Globus pallidus (tissue), 1 donor: ENCODE measurements around the gene TNFSF13.

Experiments
- DNase-seq: peaks from one replicate; pipeline ENCODE4 v3.0.0-alpha.2; 2015; ENCODE audit warnings: low spot score

Gene TNFSF13, protein sequence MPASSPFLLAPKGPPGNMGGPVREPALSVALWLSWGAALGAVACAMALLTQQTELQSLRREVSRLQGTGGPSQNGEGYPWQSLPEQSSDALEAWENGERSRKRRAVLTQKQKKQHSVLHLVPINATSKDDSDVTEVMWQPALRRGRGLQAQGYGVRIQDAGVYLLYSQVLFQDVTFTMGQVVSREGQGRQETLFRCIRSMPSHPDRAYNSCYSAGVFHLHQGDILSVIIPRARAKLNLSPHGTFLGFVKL

DNA sequence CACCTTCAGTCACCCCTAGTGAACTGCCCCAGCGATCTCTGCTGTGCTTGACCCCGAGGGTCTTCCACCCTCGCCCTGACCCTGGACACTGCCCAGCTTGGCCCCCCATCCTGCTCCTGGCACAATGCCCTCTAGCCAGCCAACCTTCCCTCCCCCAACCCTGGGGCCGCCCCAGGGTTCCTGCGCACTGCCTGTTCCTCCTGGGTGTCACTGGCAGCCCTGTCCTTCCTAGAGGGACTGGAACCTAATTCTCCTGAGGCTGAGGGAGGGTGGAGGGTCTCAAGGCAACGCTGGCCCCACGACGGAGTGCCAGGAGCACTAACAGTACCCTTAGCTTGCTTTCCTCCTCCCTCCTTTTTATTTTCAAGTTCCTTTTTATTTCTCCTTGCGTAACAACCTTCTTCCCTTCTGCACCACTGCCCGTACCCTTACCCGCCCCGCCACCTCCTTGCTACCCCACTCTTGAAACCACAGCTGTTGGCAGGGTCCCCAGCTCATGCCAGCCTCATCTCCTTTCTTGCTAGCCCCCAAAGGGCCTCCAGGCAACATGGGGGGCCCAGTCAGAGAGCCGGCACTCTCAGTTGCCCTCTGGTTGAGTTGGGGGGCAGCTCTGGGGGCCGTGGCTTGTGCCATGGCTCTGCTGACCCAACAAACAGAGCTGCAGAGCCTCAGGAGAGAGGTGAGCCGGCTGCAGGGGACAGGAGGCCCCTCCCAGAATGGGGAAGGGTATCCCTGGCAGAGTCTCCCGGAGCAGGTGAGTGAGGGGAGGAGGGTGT is at the start of gene TNFSF13:
TSS of gene TNFSF13 (plus strand) at position 207 of the 776 bp plus-strand sequence. CDS start at position 497, 290 bp downstream.
- DNase-seq = peak; percentile 52

DNA sequence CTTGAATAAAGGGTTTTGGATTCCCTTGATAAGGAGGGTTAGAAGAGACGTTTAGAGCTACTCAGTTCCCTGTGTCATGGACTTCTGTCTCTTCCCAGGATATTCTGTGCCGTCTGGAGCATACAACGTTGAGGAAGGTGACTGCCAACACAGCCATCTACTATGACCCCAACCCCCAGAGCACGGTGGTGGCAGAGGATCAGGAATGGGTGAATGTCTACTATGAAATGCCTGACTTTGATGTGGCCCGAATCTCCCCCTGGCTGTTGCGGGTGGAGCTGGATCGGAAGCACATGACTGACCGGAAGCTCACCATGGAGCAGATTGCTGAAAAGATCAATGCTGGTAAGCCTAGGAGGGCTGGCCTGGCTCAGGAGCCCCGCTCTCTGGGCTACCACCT is 49.7 kb upstream of the TNFSF13 start:
- DNase-seq = no peak

DNA sequence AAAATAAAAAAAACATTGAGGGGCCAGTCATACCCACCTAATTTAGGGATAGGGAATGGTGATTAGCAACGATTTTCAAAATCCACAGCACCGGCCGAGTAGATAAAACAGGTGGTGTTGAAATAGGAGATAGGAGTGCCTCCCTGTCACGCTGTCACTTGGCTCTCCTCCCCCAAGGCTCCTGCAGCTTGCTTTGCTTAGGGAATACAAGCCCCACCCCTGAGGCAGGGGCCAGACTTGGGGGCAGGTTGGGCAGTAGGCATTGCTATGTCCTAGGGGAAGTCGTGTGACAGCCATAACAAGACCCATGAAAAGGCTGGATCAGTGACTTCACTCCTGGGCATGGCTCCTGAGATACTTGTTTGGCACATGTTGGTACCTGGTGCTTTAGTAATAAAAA is 48.6 kb upstream of the TNFSF13 start:
- DNase-seq = no peak

DNA sequence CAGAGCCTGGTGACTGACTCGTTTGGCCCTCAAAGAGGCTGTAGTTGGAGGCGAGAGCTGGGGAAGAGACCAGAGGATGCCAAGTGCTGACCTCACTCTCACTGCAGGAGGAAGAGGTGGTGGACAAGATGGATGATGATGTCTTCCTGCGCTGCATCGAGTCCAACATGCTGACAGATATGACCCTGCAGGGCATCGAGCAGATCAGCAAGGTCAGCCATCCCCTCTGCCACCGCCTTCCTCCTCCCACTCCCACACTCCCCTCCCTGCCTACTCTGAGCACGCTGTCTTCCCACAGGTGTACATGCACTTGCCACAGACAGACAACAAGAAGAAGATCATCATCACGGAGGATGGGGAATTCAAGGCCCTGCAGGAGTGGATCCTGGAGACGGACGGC is 47.4 kb upstream of the TNFSF13 start:
- DNase-seq = no peak

DNA sequence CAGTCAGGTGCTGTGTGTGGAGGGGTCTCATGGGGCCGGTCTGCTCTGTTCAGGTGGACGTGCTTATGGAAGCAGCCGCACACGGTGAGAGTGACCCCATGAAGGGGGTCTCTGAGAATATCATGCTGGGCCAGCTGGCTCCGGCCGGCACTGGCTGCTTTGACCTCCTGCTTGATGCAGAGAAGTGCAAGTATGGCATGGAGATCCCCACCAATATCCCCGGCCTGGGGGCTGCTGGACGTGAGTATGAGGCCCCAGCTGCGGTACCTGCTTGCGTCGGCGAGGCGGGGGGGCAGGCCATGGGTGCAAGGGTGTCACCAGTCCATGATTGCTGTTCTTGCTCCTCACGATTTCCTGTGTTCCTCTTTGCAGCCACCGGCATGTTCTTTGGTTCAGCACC is 46.4 kb upstream of the TNFSF13 start:
- DNase-seq = no peak

DNA sequence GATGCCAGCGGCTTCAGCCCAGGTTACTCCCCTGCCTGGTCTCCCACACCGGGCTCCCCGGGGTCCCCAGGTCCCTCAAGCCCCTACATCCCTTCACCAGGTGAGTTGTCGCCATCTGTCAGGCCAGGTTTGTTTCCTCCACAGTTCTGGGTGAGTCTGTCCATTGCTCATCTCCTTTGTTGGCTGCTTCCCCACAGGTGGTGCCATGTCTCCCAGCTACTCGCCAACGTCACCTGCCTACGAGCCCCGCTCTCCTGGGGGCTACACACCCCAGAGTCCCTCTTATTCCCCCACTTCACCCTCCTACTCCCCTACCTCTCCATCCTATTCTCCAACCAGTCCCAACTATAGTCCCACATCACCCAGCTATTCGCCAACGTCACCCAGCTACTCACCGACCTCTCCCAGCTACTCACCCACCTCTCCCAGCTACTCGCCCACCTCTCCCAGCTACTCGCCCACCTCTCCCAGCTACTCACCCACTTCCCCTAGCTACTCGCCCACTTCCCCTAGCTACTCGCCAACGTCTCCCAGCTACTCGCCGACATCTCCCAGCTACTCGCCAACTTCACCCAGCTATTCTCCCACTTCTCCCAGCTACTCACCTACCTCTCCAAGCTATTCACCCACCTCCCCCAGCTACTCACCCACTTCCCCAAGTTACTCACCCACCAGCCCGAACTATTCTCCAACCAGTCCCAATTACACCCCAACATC is 45.6 kb upstream of the TNFSF13 start:
- DNase-seq = no peak

DNA sequence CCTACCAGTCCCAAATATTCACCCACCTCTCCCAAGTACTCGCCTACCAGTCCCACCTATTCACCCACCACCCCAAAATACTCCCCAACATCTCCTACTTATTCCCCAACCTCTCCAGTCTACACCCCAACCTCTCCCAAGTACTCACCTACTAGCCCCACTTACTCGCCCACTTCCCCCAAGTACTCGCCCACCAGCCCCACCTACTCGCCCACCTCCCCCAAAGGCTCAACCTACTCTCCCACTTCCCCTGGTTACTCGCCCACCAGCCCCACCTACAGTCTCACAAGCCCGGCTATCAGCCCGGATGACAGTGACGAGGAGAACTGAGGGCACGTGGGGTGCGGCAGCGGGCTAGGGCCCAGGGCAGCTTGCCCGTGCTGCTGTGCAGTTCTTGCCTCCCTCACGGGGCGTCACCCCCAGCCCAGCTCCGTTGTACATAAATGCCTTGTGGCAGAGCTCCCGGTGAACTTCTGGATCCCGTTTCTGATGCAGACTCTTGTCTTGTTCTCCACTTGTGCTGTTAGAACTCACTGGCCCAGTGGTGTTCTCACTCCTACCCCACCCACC is 44.6 kb upstream of the TNFSF13 start:
- no peak for DNase-seq

DNA sequence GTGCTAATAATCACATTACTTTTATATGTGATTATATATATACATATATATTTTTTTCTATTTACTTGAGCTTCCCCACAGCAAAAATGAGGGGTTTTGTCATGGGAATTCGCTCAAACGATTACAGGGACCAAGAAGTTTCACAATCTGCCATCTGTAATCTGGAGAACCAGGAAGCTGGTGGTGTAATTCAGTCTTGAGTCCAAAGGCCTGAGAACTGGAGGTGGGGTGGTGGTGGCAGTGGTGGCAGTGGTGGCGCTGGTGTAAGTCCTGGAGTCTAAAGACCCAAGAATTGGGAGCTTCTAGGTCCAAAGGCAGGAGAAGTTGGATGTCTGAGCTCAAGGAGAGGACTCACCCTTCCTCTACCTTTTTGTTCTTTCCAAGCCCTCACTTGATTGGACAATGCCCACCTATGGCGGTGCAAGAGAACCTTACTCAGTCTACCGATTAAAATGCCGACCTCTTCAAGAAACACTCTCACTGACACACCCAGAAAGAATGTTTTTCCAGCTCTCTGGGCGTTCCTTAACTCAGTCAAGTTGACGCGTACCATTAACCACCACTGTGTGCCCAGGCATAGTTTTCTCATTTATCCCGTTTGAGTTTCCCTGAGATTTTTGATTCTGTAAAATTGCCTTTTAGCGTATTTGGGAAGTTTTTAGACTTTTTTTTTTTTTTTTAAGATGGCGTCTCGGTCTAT is 42.5 kb upstream of the TNFSF13 start:
- no peak for DNase-seq

DNA sequence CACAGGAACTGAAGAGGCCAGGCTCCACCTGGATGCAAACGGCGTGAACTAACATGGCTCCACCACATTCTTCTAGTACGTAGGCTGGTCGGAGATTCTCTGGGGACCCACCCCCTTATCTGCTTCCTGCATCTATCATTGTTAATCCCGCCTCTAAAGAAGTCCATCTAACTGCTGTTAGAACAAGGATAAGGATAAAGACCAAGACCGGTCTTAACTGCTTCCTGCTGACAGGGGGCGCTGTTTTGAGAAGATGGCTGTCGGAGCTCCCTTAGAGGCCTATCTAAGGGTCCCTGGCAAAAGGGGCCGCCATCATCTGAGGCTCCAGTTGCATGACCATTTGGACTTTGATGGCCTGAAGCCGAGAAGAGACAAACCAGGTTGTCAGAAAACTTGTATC is 35.5 kb upstream of the TNFSF13 start:
- no peak for DNase-seq

DNA sequence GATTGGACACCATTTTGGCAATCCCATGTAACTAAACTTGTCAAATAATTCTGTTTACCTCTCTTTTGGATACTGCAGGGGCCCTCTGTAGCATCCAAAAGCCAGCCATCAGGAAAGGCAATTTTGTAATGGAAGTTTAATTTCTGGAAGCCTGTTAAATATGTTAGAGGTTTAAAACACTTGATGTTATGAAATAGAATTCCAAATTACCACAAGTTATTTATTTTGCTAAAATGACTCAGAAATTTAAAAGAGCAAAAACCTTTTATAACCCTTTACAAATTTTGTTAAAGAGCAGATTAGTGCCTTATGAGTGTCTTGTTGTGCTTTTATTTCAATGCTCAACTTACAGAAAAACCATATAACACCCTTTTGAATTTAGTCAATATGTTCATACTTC is 29.7 kb upstream of the TNFSF13 start:
- no peak for DNase-seq

DNA sequence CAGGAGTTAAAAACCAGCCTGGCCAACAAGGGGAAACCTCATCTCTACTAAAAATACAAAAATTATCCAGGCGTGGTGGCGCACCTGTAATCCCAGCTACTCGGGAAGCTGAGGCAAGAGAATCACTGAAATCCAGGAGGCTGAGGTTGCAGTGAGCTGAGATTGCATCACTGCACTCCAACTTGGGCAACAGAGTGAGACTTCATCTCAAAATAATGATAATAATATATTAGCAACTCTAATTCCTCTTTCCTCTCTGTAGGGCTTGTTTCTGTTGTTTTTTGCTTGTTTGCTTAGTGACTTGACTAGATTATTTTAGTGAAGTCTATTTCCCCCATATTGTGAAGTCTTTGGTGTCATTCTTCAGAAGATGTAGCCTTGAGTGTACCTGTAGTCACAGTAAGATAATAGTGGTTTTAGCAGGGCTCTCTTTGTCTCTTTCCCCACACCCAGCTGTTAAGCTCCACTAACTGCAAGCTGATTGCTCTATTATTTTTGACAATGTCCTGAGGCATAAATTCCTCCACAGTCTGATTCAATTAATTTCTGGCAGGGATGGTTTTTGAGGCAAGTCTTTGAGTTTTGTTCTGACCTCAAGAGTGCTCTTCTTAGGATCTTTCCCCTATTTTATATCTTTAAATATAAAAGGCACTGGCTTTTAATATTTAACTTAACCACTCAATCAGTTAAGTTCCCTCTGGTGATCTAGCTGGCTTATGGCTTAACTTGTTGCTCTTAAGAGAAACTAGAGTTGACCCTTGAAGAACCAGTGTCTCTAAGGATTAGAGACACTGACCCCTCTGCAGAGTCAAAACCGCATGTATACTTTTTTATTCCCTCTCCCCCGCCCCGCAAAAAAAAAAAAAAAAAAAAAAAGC is 28.3 kb upstream of the TNFSF13 start:
- no peak for DNase-seq

DNA sequence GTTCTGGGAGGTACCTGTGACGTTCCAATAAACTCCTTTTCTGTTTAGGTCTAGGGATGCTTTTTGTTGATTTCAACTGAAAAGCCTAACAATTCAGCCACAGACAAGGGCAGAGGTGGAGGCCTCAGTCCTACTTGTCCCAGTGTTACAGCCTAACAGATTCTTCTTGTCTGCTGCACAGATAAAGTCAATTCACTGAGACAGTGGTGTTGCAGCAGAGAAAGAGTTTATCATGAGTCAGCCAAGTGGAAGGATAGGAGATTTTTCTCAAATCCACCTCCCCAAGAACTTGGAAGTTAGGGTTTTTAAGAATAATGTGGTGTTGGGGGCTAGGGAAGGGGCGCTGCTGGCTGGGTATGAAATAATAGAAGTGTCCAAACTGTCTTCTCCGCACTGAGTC is 20.5 kb upstream of the TNFSF13 start:
- DNase-seq = no peak

DNA sequence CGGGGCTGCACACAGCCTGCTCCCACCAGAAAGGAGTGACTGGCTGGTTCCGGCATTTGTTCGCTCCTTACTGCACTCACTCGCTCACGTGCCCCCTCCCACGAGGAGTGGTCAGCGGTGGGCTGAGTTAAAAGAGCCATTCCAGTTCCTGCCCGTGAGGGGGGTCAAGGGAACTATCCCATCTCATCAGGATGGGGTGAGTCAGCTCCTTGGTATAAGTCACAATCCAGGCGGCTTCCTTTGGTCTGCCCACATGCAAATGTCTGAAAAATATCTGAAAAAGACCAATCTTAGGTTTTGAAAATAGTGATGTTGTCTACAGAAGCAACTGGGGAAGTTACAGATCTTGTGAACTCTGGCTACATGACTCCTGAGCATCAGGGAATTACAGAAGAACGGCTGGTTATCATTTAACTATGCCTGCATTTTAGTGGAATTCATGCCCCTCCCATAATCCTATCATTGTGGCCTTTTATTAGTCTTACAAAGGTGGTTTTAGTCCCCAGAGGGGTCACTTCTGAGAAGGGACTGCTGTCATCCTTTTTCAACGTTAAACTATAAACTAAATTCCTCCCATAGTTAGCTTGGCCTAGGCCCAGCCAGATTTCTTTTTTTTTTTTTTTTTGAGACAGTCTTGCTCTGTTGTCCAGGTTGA is 19.5 kb upstream of the TNFSF13 start:
- DNase-seq = no peak

DNA sequence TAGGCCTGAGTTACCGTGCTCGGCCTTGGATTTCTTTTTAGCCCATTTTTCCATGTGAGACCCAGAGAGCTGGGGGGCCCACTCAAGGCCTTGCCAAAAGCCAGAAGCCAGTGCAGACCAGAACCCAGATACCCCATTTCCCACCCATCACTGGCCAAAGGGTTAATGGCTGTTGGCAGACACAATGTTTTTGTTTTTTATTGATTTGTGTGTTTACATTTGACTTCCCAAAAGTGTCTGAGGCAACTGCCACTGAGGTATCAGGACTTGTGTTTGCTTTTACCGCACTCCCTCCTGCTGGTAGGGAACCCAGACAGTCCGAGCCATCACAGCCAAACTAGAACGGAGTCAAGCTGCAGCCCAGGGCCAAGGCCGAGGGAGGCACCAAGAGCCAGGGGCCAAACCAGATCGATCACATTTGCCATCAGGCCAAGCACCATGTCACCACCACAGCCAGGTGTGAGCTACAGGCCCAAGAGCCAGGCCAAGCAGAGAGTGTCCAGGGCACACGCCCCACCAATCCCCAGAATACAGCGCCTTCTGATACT is 17.4 kb upstream of the TNFSF13 start:
- DNase-seq = no peak

DNA sequence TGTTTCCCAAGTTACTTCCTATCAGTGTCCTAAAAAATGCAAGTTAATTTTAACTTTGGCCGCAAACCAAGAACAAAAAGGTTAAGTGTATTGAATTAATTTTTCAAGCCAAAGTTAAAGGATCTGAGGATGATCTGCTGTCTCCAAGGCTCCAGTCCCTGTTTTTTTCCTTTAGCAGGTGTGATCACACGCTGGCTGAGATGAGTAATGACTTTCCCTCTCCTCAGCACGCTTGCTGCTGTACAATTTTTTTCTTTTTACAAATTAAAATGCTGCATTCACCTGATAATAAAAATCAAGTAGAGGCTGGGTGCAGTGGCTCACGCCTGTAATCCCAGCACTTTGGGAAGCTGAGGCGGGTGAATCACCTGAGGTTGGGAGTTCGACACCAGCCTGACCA is 13.6 kb upstream of the TNFSF13 start:
- no peak for DNase-seq

DNA sequence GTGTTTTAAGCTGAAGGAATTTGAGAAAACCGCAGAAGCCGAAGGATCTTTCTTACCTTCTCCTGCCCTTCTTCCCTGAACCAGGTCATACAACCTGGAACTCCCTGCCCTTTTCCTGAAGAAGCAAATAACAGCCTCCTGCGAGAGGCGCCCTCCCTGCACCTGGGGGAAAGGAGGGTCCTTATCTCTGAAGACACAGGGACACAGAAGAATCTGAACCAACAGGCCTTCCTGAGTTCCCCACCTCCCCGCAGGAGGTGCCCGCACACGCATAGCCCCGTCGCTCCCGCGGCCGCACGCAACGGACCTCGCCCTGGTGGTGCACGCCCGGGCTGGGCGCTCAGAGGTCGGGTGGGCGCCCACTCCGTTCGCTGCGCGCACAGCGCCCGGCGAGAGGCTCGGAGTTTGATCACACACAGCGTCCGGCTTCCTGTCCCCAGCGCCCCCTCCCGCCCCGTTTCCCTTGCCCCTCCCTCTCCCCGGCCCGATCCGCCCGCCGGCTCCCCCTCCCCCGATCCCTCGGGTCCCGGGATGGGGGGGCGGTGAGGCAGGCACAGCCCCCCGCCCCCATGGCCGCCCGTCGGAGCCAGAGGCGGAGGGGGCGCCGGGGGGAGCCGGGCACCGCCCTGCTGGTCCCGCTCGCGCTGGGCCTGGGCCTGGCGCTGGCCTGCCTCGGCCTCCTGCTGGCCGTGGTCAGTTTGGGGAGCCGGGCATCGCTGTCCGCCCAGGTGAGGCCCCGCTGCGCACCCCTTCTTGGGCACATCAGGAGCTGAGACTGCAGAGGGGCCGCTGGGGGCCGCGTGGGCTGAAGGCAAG is 9.8 kb upstream of the TNFSF13 start, which contains the start of gene TNFSF12:
TSS of gene TNFSF12 (plus strand) at position 474 of the 816 bp plus-strand sequence. CDS start at position 570, 96 bp downstream.
- no peak for DNase-seq

DNA sequence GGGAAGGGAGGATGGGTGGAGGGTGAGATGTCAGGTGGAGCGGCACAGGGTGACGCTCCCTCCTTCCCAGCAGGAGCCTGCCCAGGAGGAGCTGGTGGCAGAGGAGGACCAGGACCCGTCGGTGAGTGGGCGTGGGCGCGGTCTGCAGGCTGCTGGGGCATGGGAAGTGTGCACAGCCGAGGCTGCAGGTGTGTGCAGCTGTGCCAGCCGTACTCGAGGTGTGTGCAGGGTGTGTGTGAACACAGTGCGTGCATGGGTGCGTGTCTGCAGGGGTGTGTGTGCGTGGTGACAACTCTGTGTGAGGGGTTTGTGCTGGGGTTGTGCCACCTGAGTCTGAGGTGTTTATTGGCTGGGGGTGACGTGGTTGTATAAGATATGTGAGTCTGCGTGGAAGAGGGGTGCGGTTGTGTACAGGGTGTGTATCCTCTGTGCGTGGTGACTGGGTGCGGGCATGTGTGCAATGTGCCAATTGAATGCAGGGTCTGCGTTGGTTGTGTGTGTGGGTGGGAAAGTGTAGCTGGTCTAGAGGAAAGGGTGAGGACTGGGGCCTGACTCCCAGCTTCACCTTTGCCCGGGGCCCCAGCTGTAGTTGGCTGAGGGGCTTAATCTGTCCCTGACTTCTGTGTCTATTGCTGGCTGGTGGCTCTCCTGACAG is 9.0 kb upstream of the TNFSF13 start:
- no peak for DNase-seq

DNA sequence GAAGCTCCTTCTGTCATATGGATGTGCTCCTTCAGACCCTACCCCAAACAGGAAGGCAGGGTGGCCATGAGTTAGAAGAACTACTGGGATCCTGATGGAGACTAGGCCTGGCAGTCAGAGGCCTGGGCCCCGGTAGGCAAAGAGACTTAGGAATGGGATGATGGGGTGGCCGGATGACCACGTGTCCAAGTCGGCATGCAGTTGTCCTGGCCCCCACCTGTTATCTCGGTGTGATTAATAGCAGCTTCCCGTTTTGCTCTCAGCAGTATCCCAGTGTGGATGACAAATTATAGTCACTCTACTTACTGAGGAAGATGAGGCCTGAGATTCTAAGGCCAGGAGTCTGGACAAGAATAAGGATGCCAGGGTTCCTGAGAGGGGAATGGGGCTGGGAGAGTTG is 8.2 kb upstream of the TNFSF13 start:
- DNase-seq = no peak

DNA sequence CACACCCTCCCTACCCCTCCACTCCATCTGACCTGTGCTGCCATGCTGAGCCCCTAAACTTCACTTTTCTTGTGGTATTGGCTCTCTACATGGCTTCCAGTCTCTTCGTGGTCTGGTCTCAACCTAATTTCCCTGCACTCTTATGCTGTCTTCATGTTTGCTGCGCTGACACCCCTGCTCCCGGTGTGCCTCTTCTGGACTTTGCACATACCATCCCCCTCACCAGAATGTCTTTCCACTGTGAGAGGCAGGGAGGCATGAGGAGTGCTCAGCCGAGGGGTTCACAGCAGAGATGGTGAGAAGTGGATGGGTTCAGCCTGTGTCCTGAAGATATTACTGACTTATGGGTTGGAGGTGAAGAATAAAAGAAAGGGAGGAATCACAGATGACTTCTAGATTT is 7.2 kb upstream of the TNFSF13 start:
- no peak for DNase-seq
